PC-9 (cell line): ENCODE measurements around the gene YY1. TPM values are rescaled to one million over a fixed set of nuclear protein-coding genes. Genes with fewer than 3 reads are reported as not detected.

ENCODE experiments used
- BruUV-seq: library from RNA; stranded (reverse); fragments of 400-500 nt; replicated peaks from 2 replicates; lab custom pipeline; 2021; lab: Mats Ljungman, UMichigan
- CTCF ChIA-PET: fragments of 300-600 bp; sonication (Branson Sonifier 250); formaldehyde crosslinking; loops from one replicate; lab custom pipeline; 2022; ENCODE audit warnings: antibody characterized with exemption; lab: Charles Lee
- POLR2A ChIA-PET: fragments of 300-600 bp; sonication (Branson Sonifier 250); formaldehyde crosslinking; loops from one replicate; lab custom pipeline; 2022; ENCODE audit warnings: antibody characterized with exemption; ENCODE audit not compliant: unreplicated experiment; lab: Charles Lee
- DNase-seq, 2 experiments: peaks; one replicate each; pipeline versions ENCODE4 v3.0.0 to v3.0.0-alpha.2; 2015 to 2022; ENCODE audit warnings: mixed read lengths in 1 of 2
- H2AFZ ChIP-seq: fragments of 200-600 bp; sonication (generic); 2 replicates; pipeline ENCODE4 v1.8.1; 2017; ENCODE audit warnings: antibody characterized with exemption
- H3F3A ChIP-seq: fragments of 200-600 bp; sonication (generic); 2 replicates; pipeline ENCODE4 v1.8.1; 2017; ENCODE audit warnings: antibody characterized with exemption, mild to moderate bottlenecking, low read depth; ENCODE audit not compliant: insufficient read depth
- H3K27ac ChIP-seq: fragments of 200-600 bp; sonication (generic); 2 replicates; pipeline ENCODE4 v1.6.1; 2016; ENCODE audit warnings: mixed run types
- H3K27me3 ChIP-seq: fragments of 200-600 bp; sonication (generic); 2 replicates; pipeline ENCODE4 v1.6.1; 2016; ENCODE audit warnings: low read depth, mixed run types; ENCODE audit not compliant: insufficient read depth
- H3K36me3 ChIP-seq: fragments of 200-600 bp; sonication (generic); 2 replicates; pipeline ENCODE4 v1.6.1; 2016; ENCODE audit warnings: low read depth, mixed run types
- H3K4me1 ChIP-seq: fragments of 200-600 bp; sonication (generic); replicated peaks from 2 replicates; pipeline ENCODE4 v1.6.1; 2016; ENCODE audit warnings: mixed run types; ENCODE audit not compliant: insufficient read depth
- H3K4me2 ChIP-seq: fragments of 200-600 bp; sonication (generic); 2 replicates; pipeline ENCODE4 v1.6.1; 2017; ENCODE audit warnings: mixed run types
- H3K4me3 ChIP-seq: fragments of 200-600 bp; sonication (generic); 2 replicates; pipeline ENCODE4 v1.6.1; 2016; ENCODE audit warnings: mixed run types
- H3K79me2 ChIP-seq: fragments of 200-600 bp; sonication (generic); 2 replicates; pipeline ENCODE4 v1.6.1; 2017; ENCODE audit warnings: low read depth, mixed run types
- H3K9me2 ChIP-seq: fragments of 200-600 bp; sonication (generic); 2 replicates; pipeline ENCODE4 v1.8.1; 2017; ENCODE audit warnings: mild to moderate bottlenecking; ENCODE audit not compliant: insufficient read depth
- H3K9me3 ChIP-seq: fragments of 200-600 bp; sonication (generic); 2 replicates; pipeline ENCODE4 v1.8.1; 2016; ENCODE audit warnings: low read depth; ENCODE audit not compliant: insufficient read depth
- H4K20me1 ChIP-seq: fragments of 200-600 bp; sonication (generic); 2 replicates; pipeline ENCODE4 v1.8.1; 2017; ENCODE audit not compliant: insufficient read depth
- CTCF ChIP-seq: fragments of 200-600 bp; sonication (generic); conservative IDR thresholded peaks from 2 replicates; pipeline ENCODE4 v1.6.1; 2017; ENCODE audit warnings: mixed run types, antibody characterized with exemption, mild to moderate bottlenecking, moderate library complexity
- EZH2 ChIP-seq: fragments of 200-600 bp; sonication (generic); IDR thresholded peaks from 2 replicates; pipeline ENCODE4 v1.8.0; 2017; ENCODE audit warnings: antibody characterized with exemption, low read depth
- intact Hi-C: fragments of 100-400 bp; cut with micrococcal nuclease; formaldehyde crosslinking; loops from one replicate; pipeline ENCODE4 v1.10.0; 2022; ENCODE audit not compliant: unreplicated experiment
- total RNA-seq: library from RNA; stranded (reverse); gene quantifications from 2 replicates; pipeline ENCODE4 v1.2.3, GENCODE V29; 2021

YY1 gene
- total RNA-seq, 1 experiment from 2014 or later, result 32.3 TPM

GRCh38 chr14:100239840-100240667, 1.1 kb downstream of the YY1 start:
- H4K20me1 ChIP-seq, result peaks cover 52% of the 10 kb centered on the region
- TF ChIP-seq CTCF (peak; percentile 64), EZH2 (no peak)
- peak overlapping the region; percentile 67 for H3K27ac ChIP-seq
- BruUV-seq, result no TSS peak
- POLR2A ChIA-PET, result no interaction called here
- H3F3A ChIP-seq, result peaks cover 7% of the 10 kb centered on the region; the same call in 1 of the 2 replicates
- intact Hi-C loops, result loop anchor here (10.0 kb wide), 1 partner anchor 135 kb away; the partner anchor contains the start of gene WDR25
- peak overlapping the region; percentile 85 for H3K4me3 ChIP-seq
- no peaks in the 10 kb centered on the region for H3K36me3 ChIP-seq
- no peak overlapping the region for H2AFZ ChIP-seq
- peaks cover 20% of the 10 kb centered on the region for H3K4me1 ChIP-seq
- H3K27me3 ChIP-seq, result no peaks in the 10 kb centered on the region
- peaks cover 84% of the 10 kb centered on the region for H3K79me2 ChIP-seq
- H3K9me2 ChIP-seq, result no peaks in the 10 kb centered on the region
- H3K9me3 ChIP-seq, result no peaks in the 10 kb centered on the region
- DNase-seq, result peak; percentile 62 to 68
- peak overlapping the region; percentile 94 for H3K4me2 ChIP-seq
- CTCF ChIA-PET, result interaction anchor here (0.6 kb wide), 1 partner anchor 269 kb away, joined by 3 read pairs; no protein-coding TSS in a partner anchor

GRCh38 chr14:100240668-100241032, 1.7 kb downstream of the YY1 start:
- peaks cover 58% of the 10 kb centered on the region for H4K20me1 ChIP-seq

More at GRCh38 chr14:100240668-100241032, 1.7 kb downstream of the YY1 start:
- ChIA-PET POLR2A (no interaction called here), CTCF (interaction anchor here (0.6 kb wide), 1 partner anchor 269 kb away, joined by 3 read pairs; no protein-coding TSS in a partner anchor)
- no TSS peak for BruUV-seq
- H3K4me1 ChIP-seq, result peaks cover 20% of the 10 kb centered on the region
- H3K27ac ChIP-seq, result peak overlapping the region; percentile 59
- peak overlapping the region; percentile 94 for H3K4me2 ChIP-seq
- no peaks in the 10 kb centered on the region for H3K9me3 ChIP-seq
- no peak overlapping the region for H2AFZ ChIP-seq
- no peaks in the 10 kb centered on the region for H3K27me3 ChIP-seq
- no peaks in the 10 kb centered on the region for H3K36me3 ChIP-seq
- peak overlapping the region; percentile 68 for H3K4me3 ChIP-seq
- TF ChIP-seq CTCF (peak; percentile 11; the same call in 1 of the 2 replicates), EZH2 (no peak)
- no peak for DNase-seq
- peaks cover 7% of the 10 kb centered on the region; the same call in 1 of the 2 replicates for H3F3A ChIP-seq
- no peaks in the 10 kb centered on the region for H3K9me2 ChIP-seq
- intact Hi-C loops, result loop anchor here (10.0 kb wide), 1 partner anchor 134 kb away; the partner anchor contains the start of gene WDR25
- H3K79me2 ChIP-seq, result peaks cover 84% of the 10 kb centered on the region
